LNCaP clone FGC (cell line): ENCODE measurements around the gene COPS6.

Source experiments
- DNase-seq: peaks from one replicate; pipeline ENCODE4 v3.0.0-alpha.2; 2011; ENCODE audit warnings: low read depth
- H3K4me3 ChIP-seq: 2 replicates; pipeline ENCODE4 v1.5.1; 2011; ENCODE audit warnings: mild to moderate bottlenecking, low read depth, low read length, control low read depth
- TF ChIP-seq, protein P1 (sequence below): IDR thresholded peaks from 2 replicates; pipeline ENCODE4 v1.5.1; 2012; ENCODE audit warnings: mild to moderate bottlenecking; ENCODE audit not compliant: control insufficient read depth, insufficient read depth; ENCODE audit errors: extremely low read depth

The COPS6 gene

DNA sequence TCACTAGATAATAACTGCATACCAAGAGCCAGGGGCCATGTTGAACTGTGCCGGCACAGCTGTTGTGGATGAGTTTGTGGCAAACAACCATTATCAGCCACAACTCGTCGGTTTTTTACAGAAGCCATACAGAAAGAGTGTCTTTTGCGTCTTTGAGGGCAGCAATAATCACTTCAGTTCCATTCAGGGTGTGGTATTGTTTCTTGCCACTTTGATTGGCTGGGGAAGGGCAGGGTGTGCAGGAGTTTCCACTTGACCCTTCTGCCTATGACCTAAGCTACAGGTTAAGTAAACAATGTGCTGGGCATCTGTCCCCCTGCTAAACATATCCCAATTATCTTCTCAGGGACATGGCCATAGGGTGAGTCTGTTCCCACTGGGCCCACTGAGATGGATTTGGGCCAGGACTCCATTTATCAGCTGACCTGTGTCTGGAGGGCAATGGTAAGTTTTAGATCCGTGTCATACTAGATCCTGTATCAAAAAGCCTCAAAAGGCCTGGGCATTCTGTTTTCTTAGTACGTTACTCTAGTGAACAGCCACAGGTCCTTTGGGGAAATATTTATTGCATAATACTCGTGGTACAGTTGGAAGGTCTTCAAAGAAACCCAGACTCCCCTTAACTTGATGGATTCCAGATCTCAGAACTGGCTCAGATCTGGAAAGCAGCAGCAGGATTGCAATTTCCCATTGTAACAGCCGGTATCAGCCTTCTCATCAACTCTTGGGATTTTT, 23.1 kb upstream of the COPS6 start:
- H3K4me3 ChIP-seq, result no peak overlapping the region
- DNase-seq, result no peak
- TF ChIP-seq, protein P1, sequence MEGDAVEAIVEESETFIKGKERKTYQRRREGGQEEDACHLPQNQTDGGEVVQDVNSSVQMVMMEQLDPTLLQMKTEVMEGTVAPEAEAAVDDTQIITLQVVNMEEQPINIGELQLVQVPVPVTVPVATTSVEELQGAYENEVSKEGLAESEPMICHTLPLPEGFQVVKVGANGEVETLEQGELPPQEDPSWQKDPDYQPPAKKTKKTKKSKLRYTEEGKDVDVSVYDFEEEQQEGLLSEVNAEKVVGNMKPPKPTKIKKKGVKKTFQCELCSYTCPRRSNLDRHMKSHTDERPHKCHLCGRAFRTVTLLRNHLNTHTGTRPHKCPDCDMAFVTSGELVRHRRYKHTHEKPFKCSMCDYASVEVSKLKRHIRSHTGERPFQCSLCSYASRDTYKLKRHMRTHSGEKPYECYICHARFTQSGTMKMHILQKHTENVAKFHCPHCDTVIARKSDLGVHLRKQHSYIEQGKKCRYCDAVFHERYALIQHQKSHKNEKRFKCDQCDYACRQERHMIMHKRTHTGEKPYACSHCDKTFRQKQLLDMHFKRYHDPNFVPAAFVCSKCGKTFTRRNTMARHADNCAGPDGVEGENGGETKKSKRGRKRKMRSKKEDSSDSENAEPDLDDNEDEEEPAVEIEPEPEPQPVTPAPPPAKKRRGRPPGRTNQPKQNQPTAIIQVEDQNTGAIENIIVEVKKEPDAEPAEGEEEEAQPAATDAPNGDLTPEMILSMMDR, result no peak

DNA sequence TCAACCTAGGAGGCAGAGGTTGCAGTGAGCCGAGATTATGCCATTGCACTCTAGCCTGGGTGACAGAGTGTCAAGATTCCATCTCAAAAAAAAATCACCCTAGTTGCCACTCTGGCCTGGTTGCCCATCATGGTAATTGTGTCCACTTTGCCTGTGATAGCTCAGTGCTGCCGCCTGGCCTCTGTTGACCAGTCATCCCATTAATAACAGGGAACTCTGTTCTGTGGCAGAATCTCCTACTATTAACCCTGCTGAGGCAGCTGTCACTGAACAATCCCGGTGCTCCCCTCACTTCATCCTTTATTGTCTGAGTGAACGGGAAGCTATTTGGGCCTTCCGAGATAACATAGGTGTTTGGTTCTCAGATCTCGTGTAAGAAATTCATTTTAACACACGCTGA, 21.8 kb upstream of the COPS6 start:
- TF ChIP-seq, protein P1, result no peak
- no peak overlapping the region for H3K4me3 ChIP-seq
- DNase-seq, result no peak

DNA sequence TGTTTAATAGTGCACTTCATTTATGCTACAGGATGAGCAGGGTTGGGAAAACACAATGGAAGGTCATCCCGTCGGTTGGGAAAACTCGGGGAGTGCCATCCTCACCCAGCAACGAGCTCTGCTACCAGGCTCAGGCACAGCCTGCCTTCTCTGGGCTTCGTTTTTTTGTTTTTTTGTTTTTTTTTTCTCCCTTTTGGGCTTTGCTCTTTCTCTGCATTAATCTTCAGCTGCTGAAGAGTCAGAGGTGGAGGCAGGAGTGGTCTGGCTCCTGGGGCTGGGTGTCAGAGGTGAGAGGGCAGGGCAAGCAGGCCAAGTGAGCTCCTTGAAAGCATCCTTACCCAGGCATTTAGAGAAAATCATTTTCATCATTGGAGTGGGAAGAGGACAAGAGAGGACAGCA, 18.8 kb upstream of the COPS6 start:
- H3K4me3 ChIP-seq, result no peak overlapping the region
- no peak for DNase-seq
- TF ChIP-seq, protein P1, result no peak

DNA sequence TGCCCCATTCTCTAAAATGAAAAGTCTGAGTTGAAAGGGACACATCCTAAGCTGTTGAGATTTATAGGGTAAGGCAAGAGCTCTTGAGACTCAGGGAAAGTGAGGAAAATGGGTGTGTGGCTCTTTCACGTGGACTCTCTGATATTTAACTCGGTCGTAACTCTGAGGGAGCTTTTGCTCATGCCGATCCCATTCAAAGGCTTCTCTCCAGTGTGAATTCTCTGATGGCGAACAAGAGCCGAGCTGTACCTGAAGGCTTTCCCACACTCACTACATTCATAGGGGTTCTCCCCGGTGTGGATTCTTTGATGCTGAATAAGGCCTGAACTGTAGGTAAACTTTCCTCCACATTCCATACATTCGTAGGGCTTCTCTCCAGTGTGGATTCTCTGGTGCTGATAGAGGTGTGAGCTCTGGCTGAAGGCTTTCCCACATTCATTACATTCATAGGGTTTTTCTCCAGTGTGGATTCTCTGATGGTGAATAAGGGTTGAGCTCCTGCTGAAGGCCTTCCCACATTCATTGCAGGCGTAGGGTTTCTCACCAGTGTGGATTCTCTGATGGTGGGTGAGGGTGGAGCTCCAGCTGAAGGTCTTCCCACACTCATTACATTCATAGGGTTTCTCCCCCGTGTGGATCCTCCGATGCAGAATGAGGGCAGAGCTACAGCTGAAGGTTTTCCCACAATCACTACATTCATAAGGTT, 17.6 kb upstream of the COPS6 start:
- TF ChIP-seq, protein P1, result no peak
- H3K4me3 ChIP-seq, result no peak overlapping the region
- no peak for DNase-seq

DNA sequence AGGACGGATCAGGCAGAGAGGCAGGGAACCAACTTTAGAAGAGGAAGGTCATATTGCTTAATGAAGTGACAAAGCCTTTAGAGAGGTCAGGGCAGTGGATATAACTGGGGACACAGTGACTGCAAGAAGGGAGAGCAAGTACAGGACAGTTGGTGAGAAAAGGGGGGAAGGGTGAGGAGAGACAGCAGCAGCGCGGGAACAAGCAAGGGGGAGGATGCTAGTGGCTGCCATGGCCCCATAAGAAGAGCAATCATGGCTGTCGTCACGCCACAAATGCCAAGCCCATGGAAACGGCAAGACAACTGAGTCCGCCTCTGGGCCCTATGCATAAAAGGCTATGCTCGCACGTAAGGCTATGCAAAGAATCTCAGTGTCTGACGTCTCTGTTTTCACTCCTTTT, 16.3 kb upstream of the COPS6 start:
- H3K4me3 ChIP-seq, result no peak overlapping the region
- TF ChIP-seq, protein P1, result no peak

DNA sequence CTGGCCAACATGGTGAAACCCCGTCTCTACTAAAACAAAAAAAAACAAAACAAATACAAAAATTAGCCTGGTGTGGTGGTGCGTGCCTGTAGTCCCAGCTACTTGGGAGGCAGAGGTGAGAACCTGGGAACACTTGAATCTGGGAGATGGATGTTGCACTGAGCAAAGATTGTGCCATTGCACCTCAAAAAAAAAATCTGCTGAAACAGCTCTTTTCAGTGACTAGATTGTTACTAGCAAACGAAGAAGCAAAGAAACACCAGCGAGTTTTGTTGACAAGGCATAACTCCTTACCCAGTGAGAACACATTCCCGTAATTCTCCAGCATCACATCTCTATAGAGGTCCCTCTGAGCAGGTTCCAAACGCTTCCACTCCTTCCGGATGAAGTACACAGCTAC, 13.9 kb upstream of the COPS6 start:
- H3K4me3 ChIP-seq, result no peak overlapping the region
- TF ChIP-seq, protein P1, result no peak
- no peak for DNase-seq

More for the DNA sequence above, 16.3 kb upstream of the COPS6 start:
- DNase-seq, result no peak
